22Rv1 (cell line): ENCODE results near the gene SBNO2.

Experiments
- H3K27ac ChIP-seq: fragments of 450-650 bp; 2 replicates; pipeline ENCODE4 v1.5.1; 2017
- CTCF ChIP-seq: fragments of 450-650 bp; IDR thresholded peaks from 2 replicates; pipeline ENCODE4 v1.5.1; 2017; ENCODE audit warnings: mild to moderate bottlenecking
- ZFX ChIP-seq: fragments of 450-650 bp; IDR thresholded peaks from 2 replicates; pipeline ENCODE4 v1.6.1; 2017; ENCODE audit warnings: antibody characterized with exemption, borderline replicate concordance

SBNO2 gene

GRCh38 chr19:1064661-1065605 lies 109.1 kb downstream of the SBNO2 start:
- TF ChIP-seq CTCF: peak; percentile 87
- no peak for TF ChIP-seq ZFX
- H3K27ac ChIP-seq: peak overlapping the region; percentile 90

- H3K27ac ChIP-seq: peak overlapping the region; percentile 90
- no peak for TF ChIP-seq CTCF
- no peak for TF ChIP-seq ZFX
Observed at GRCh38 chr19:1063909-1064660, 110.0 kb downstream of the SBNO2 start.

GRCh38 chr19:1063030-1063908 lies 110.8 kb downstream of the SBNO2 start:
- peak overlapping the region; percentile 90 for H3K27ac ChIP-seq

GRCh38 chr19:1062387-1063029 lies 111.6 kb downstream of the SBNO2 start:
- peak overlapping the region; percentile 27; the same call in 1 of the 2 replicates for H3K27ac ChIP-seq
- TF ChIP-seq ZFX: no peak
- no peak for TF ChIP-seq CTCF

More at GRCh38 chr19:1063030-1063908, 110.8 kb downstream of the SBNO2 start:
- TF ChIP-seq CTCF: no peak
- TF ChIP-seq ZFX: no peak

GRCh38 chr19:1061987-1062386 lies 112.1 kb downstream of the SBNO2 start:
- TF ChIP-seq CTCF (no peak), ZFX (no peak)
- peak overlapping the region; percentile 27; the same call in 1 of the 2 replicates for H3K27ac ChIP-seq

GRCh38 chr19:1060689-1061088 lies 113.4 kb downstream of the SBNO2 start:
- TF ChIP-seq ZFX (no peak), CTCF (no peak)
- H3K27ac ChIP-seq: no peak overlapping the region
